H1 (cell line): Measurements from ENCODE around the gene CDC42BPB. TPM values are rescaled to one million over a fixed set of nuclear protein-coding genes. Genes with fewer than 3 reads are reported as not detected.

ENCODE experiments used
- CHD2 ChIP-seq: IDR thresholded peaks from 2 replicates; pipeline ENCODE4 v1.6.1; 2012; ENCODE audit warnings: low read length, improper control_type of control experiment
- HDAC6 ChIP-seq: IDR thresholded peaks from one replicate; pipeline ENCODE4 v1.7.1; 2012; ENCODE audit warnings: low read depth, mild to moderate bottlenecking, inconsistent platforms, low read length, moderate library complexity
- KDM1A ChIP-seq: fragments of 200-600, 300-600 bp; sonication (generic); IDR thresholded peaks from 2 replicates; pipeline ENCODE4 v1.7.1; 2016; ENCODE audit warnings: mild to moderate bottlenecking, low read length, borderline replicate concordance
- polyA plus RNA-seq, 7 experiments: library from polyadenylated mRNA; depleted of rRNA in 3 of 7; stranded (reverse) in 5 of 7; unstranded in 2 of 7; fragments of >200 nt in 5 of 7; fragments of 200-250 nt in 2 of 7; gene quantifications; 1 replicate in 5 of 7; 2 replicates in 1 of 7; 4 replicates in 1 of 7; pipeline versions ENCODE4 v1.2.1 to v1.2.3, GENCODE V29; 2011 to 2013; ENCODE audit warnings: missing spikeins in 2 of 7, mixed read lengths in 2 of 7
- total RNA-seq: library from RNA; stranded (reverse); fragmentation: NEBNext Ultra II Directional; extraction: Animal tissue kit (Norgen Biotek cat#: 25700); gene quantifications from 2 replicates; pipeline ENCODE4 v1.2.1, GENCODE V29; 2021
- TF ChIP-seq, protein P1 (sequence below): fragments of 300-600 bp; sonication (generic); IDR thresholded peaks from 2 replicates; pipeline ENCODE4 v1.7.1; 2012; ENCODE audit warnings: low read length, moderate library complexity, mild to moderate bottlenecking, inconsistent platforms; ENCODE audit not compliant: insufficient replicate concordance

CDC42BPB gene
- total and polyA plus RNA-seq, 2 of the 8 experiments (the other 6 are each of a cell fraction or from before 2014, with no cell fraction given): 51.2 to 88.2 TPM

DNA sequence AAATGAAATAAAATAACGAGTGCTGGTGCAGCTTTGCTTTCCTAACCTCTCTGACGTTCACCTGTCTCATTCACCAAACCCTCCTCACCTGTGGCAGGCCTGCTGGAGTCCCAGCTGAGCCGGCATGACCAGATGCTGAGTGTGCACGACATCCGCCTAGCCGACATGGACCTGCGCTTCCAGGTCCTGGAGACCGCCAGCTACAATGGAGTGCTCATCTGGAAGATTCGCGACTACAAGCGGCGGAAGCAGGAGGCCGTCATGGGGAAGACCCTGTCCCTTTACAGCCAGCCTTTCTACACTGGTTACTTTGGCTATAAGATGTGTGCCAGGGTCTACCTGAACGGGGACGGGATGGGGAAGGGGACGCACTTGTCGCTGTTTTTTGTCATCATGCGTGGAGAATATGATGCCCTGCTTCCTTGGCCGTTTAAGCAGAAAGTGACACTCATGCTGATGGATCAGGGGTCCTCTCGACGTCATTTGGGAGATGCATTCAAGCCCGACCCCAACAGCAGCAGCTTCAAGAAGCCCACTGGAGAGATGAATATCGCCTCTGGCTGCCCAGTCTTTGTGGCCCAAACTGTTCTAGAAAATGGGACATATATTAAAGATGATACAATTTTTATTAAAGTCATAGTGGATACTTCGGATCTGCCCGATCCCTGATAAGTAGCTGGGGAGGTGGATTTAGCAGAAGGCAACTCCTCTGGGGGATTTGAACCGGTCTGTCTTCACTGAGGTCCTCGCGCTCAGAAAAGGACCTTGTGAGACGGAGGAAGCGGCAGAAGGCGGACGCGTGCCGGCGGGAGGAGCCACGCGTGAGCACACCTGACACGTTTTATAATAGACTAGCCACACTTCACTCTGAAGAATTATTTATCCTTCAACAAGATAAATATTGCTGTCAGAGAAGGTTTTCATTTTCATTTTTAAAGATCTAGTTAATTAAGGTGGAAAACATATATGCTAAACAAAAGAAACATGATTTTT, 151.9 kb downstream of the CDC42BPB start (continued):
- TF ChIP-seq KDM1A: no peak
- TF ChIP-seq CHD2: no peak
- TF ChIP-seq HDAC6: no peak
- TF ChIP-seq, protein P1, sequence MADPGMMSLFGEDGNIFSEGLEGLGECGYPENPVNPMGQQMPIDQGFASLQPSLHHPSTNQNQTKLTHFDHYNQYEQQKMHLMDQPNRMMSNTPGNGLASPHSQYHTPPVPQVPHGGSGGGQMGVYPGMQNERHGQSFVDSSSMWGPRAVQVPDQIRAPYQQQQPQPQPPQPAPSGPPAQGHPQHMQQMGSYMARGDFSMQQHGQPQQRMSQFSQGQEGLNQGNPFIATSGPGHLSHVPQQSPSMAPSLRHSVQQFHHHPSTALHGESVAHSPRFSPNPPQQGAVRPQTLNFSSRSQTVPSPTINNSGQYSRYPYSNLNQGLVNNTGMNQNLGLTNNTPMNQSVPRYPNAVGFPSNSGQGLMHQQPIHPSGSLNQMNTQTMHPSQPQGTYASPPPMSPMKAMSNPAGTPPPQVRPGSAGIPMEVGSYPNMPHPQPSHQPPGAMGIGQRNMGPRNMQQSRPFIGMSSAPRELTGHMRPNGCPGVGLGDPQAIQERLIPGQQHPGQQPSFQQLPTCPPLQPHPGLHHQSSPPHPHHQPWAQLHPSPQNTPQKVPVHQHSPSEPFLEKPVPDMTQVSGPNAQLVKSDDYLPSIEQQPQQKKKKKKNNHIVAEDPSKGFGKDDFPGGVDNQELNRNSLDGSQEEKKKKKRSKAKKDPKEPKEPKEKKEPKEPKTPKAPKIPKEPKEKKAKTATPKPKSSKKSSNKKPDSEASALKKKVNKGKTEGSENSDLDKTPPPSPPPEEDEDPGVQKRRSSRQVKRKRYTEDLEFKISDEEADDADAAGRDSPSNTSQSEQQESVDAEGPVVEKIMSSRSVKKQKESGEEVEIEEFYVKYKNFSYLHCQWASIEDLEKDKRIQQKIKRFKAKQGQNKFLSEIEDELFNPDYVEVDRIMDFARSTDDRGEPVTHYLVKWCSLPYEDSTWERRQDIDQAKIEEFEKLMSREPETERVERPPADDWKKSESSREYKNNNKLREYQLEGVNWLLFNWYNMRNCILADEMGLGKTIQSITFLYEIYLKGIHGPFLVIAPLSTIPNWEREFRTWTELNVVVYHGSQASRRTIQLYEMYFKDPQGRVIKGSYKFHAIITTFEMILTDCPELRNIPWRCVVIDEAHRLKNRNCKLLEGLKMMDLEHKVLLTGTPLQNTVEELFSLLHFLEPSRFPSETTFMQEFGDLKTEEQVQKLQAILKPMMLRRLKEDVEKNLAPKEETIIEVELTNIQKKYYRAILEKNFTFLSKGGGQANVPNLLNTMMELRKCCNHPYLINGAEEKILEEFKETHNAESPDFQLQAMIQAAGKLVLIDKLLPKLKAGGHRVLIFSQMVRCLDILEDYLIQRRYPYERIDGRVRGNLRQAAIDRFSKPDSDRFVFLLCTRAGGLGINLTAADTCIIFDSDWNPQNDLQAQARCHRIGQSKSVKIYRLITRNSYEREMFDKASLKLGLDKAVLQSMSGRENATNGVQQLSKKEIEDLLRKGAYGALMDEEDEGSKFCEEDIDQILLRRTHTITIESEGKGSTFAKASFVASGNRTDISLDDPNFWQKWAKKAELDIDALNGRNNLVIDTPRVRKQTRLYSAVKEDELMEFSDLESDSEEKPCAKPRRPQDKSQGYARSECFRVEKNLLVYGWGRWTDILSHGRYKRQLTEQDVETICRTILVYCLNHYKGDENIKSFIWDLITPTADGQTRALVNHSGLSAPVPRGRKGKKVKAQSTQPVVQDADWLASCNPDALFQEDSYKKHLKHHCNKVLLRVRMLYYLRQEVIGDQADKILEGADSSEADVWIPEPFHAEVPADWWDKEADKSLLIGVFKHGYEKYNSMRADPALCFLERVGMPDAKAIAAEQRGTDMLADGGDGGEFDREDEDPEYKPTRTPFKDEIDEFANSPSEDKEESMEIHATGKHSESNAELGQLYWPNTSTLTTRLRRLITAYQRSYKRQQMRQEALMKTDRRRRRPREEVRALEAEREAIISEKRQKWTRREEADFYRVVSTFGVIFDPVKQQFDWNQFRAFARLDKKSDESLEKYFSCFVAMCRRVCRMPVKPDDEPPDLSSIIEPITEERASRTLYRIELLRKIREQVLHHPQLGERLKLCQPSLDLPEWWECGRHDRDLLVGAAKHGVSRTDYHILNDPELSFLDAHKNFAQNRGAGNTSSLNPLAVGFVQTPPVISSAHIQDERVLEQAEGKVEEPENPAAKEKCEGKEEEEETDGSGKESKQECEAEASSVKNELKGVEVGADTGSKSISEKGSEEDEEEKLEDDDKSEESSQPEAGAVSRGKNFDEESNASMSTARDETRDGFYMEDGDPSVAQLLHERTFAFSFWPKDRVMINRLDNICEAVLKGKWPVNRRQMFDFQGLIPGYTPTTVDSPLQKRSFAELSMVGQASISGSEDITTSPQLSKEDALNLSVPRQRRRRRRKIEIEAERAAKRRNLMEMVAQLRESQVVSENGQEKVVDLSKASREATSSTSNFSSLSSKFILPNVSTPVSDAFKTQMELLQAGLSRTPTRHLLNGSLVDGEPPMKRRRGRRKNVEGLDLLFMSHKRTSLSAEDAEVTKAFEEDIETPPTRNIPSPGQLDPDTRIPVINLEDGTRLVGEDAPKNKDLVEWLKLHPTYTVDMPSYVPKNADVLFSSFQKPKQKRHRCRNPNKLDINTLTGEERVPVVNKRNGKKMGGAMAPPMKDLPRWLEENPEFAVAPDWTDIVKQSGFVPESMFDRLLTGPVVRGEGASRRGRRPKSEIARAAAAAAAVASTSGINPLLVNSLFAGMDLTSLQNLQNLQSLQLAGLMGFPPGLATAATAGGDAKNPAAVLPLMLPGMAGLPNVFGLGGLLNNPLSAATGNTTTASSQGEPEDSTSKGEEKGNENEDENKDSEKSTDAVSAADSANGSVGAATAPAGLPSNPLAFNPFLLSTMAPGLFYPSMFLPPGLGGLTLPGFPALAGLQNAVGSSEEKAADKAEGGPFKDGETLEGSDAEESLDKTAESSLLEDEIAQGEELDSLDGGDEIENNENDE: no peak
- TF ChIP-seq, all 59 proteins: peak for 0
